Measurements from ENCODE around the gene SRSF5. TPM values are rescaled to one million over a fixed set of nuclear protein-coding genes. Genes with fewer than 3 reads are reported as not detected.

Gene SRSF5
- total and polyA plus RNA-seq, 2 of the 13 experiments (the other 11 are each of a cell fraction or from before 2014, with no cell fraction given) = 189 to 277 TPM

GRCh38 chr14:69741055-69741454, 25.9 kb upstream of the SRSF5 start (continued):
- TF ChIP-seq JARID2 (CRISPR knock-in tag; IDR thresholded peaks at IDR 0.05; ENCODE audit: insufficient replicate concordance) (no peak), BRD4 (CRISPR knock-in tag; IDR thresholded peaks at IDR 0.05) (no peak), KDM5A (IDR thresholded peaks at IDR 0.05; ENCODE audit: borderline replicate concordance, low read length) (no peak), SALL2 (CRISPR knock-in tag; IDR thresholded peaks at IDR 0.05) (no peak), GPBP1L1 (CRISPR knock-in tag; IDR thresholded peaks at IDR 0.05) (no peak), PLRG1 (conservative IDR thresholded peaks at IDR 0.05) (no peak), NCOA1 (CRISPR knock-in tag; IDR thresholded peaks at IDR 0.05) (no peak), ZNF3 (CRISPR knock-in tag; IDR thresholded peaks at IDR 0.05) (no peak), ZNF790 (CRISPR knock-in tag; IDR thresholded peaks at IDR 0.05; ENCODE audit: borderline replicate concordance) (no peak), ZNF547 (CRISPR knock-in tag; IDR thresholded peaks at IDR 0.05) (no peak), IRF1 (CRISPR knock-in tag; IDR thresholded peaks at IDR 0.05; ENCODE audit: low read depth) (no peak), ZNF747 (CRISPR knock-in tag; IDR thresholded peaks at IDR 0.05; ENCODE audit: borderline replicate concordance) (no peak), ZBTB20 (CRISPR knock-in tag; IDR thresholded peaks at IDR 0.05; ENCODE audit: borderline replicate concordance, low read depth) (peak; percentile 60; the same call in 1 of the 2 replicates), AGO1 (IDR thresholded peaks at IDR 0.05; ENCODE audit: low read depth, low read length, poor library complexity, severe bottlenecking) (no peak), JUNB (CRISPR knock-in tag; IDR thresholded peaks at IDR 0.05; ENCODE audit: borderline replicate concordance) (no peak), CREM (IDR thresholded peaks at IDR 0.05) (no peak), CREM (CRISPR knock-in tag; IDR thresholded peaks at IDR 0.05) (no peak), DRAP1 (CRISPR knock-in tag; IDR thresholded peaks at IDR 0.05) (0 out of 2 replicates have a peak, but pooled peaks have one; percentile 15), ZNF746 (CRISPR knock-in tag; IDR thresholded peaks at IDR 0.05) (no peak), CREB1 (IDR thresholded peaks at IDR 0.05) (no peak), CREB1 (CRISPR knock-in tag; IDR thresholded peaks at IDR 0.05) (peak; percentile 24; the same call in 1 of the 2 replicates), FOXO1 (CRISPR knock-in tag; IDR thresholded peaks at IDR 0.05) (peak; percentile 52; the same call in 1 of the 2 replicates), BCL6 (CRISPR knock-in tag; IDR thresholded peaks at IDR 0.05) (0 out of 2 replicates have a peak, but pooled peaks have one; percentile 28), FOXP4 (CRISPR knock-in tag; IDR thresholded peaks at IDR 0.05) (peak; percentile 75), ISL2 (CRISPR knock-in tag; IDR thresholded peaks at IDR 0.05) (peak; percentile 43; the same call in 1 of the 2 replicates), DMAP1 (CRISPR knock-in tag; IDR thresholded peaks at IDR 0.05) (no peak), ZSCAN22 (CRISPR knock-in tag; IDR thresholded peaks at IDR 0.05) (no peak), ZNF503 (CRISPR knock-in tag; IDR thresholded peaks at IDR 0.05) (peak; percentile 33; the same call in 1 of the 2 replicates)

Data from HepG2 (cell line).